GM12878 (cell line): ENCODE measurements around the gene BSPRY. TPM values are rescaled to one million over a fixed set of nuclear protein-coding genes. Genes with fewer than 3 reads are reported as not detected.
A peak's percentile ranks its signal among the peaks of the same experiment; 100 is the strongest.

Source experiments
- ATAC-seq: fragments of 200-7000 bp; cut with Tn5 transposase; 3 replicates; pipeline ENCODE4 v1.9.1; 2020; ENCODE audit warnings: mild to moderate bottlenecking, moderate library complexity
- BruUV-seq: library from RNA; stranded (reverse); fragments of 400-500 nt; replicated peaks from 2 replicates; lab custom pipeline; 2021; lab: Mats Ljungman, UMichigan
- CTCF ChIA-PET: fragments of 300-600 bp; sonication (Branson Sonifier 250); formaldehyde crosslinking; extraction: SDS; loops from one replicate; lab custom pipeline; 2021; ENCODE audit warnings: inconsistent platforms; lab: Yijun Ruan, JAX
- POLR2A ChIA-PET: fragments of 350-600 bp; formaldehyde crosslinking; extraction: SDS; loops from one replicate; lab custom pipeline; 2021; ENCODE audit warnings: inconsistent platforms; lab: Charles Lee
- RAD21 ChIA-PET: fragments of 300-600 bp; sonication (Branson Sonifier 250); formaldehyde crosslinking; loops from one replicate; lab custom pipeline; 2023; ENCODE audit warnings: antibody characterized with exemption; ENCODE audit not compliant: unreplicated experiment; lab: Charles Lee
- SMC1A ChIA-PET: fragments of 300-600 bp; sonication (Branson Sonifier 250); formaldehyde crosslinking; loops from one replicate; lab custom pipeline; 2023; ENCODE audit not compliant: unreplicated experiment, uncharacterized antibody; lab: Charles Lee
- DNase-seq: peaks from one replicate; pipeline ENCODE4 v3.0.0-alpha.2; 2011; ENCODE audit warnings: low read depth, low spot score
- FAIRE-seq: peaks from 3 replicates; lab custom pipeline; 2011; peaks lifted over from hg19 to GRCh38; lab: Jason Lieb, UNC
- H2AFZ ChIP-seq: 2 replicates; pipeline ENCODE4 v1.6.0; 2011; ENCODE audit warnings: low read depth, low read length, control low read depth; ENCODE audit not compliant: control insufficient read depth
- H3K27ac ChIP-seq: 2 replicates; pipeline ENCODE4 v1.5.1; 2011; ENCODE audit warnings: control low read depth; ENCODE audit not compliant: control insufficient read depth, insufficient read depth
- H3K27me3 ChIP-seq, 2 experiments: replicated peaks in 1 of 2; 2 replicates each; pipeline versions ENCODE4 v1.6.0 to v1.6.1; 2011; ENCODE audit warnings: low read length in 1 of 2; ENCODE audit not compliant: control insufficient read depth in 2 of 2, insufficient read depth in 2 of 2
- H3K36me3 ChIP-seq, 2 experiments: 2 replicates each; pipeline ENCODE4 v1.5.1; 2011; ENCODE audit warnings: low read length in 1 of 2; ENCODE audit not compliant: control insufficient read depth in 2 of 2, insufficient read depth in 2 of 2
- H3K4me1 ChIP-seq: 2 replicates; pipeline ENCODE4 v1.6.1; 2011; ENCODE audit warnings: mild to moderate bottlenecking, low read length, moderate library complexity, mixed read lengths; ENCODE audit not compliant: control insufficient read depth, insufficient read depth
- H3K4me2 ChIP-seq: 2 replicates; pipeline ENCODE4 v1.6.0; 2011; ENCODE audit warnings: control low read depth; ENCODE audit not compliant: control insufficient read depth, insufficient read depth
- H3K4me3 ChIP-seq: fragments of 200-600 bp; sonication (generic); 2 replicates; pipeline ENCODE4 v1.5.1; 2016
- H3K79me2 ChIP-seq: 2 replicates; pipeline ENCODE4 v1.6.0; 2011; ENCODE audit warnings: low read length; ENCODE audit not compliant: control insufficient read depth, insufficient read depth
- H3K9ac ChIP-seq: 2 replicates; pipeline ENCODE4 v1.8.0; 2011; ENCODE audit warnings: low read length, control low read depth, mixed read lengths; ENCODE audit not compliant: control insufficient read depth, insufficient read depth
- H3K9me3 ChIP-seq: replicated peaks from 3 replicates; pipeline ENCODE4 v1.5.1; 2011; ENCODE audit warnings: mild to moderate bottlenecking, low read length; ENCODE audit not compliant: control insufficient read depth, insufficient read depth
- H4K20me1 ChIP-seq: 2 replicates; pipeline ENCODE4 v1.6.0; 2011; ENCODE audit not compliant: control insufficient read depth, insufficient read depth
- BHLHE40 ChIP-seq, 2 experiments: fragments of 450-650 bp in 1 of 2; IDR thresholded peaks; 2 replicates each; pipeline ENCODE4 v1.6.1; 2011 to 2017; ENCODE audit warnings: low read depth in 2 of 2, borderline replicate concordance in 1 of 2, improper control_type of control experiment in 1 of 2, low read length in 1 of 2, mild to moderate bottlenecking in 1 of 2
- BRCA1 ChIP-seq: IDR thresholded peaks from 2 replicates; pipeline ENCODE4 v1.6.1; 2011; ENCODE audit warnings: low read depth, low read length, improper control_type of control experiment
- CBFB ChIP-seq: IDR thresholded peaks from 2 replicates; pipeline ENCODE4 v1.6.1; 2016; ENCODE audit warnings: antibody characterized with exemption, low read depth
- CBX3 ChIP-seq: fragments of 200-600 bp; sonication (generic); IDR thresholded peaks from 2 replicates; pipeline ENCODE4 v1.6.1; 2016; ENCODE audit warnings: low read depth, borderline replicate concordance
- CBX5 ChIP-seq: sonication (generic); IDR thresholded peaks from 2 replicates; pipeline ENCODE4 v1.6.1; 2016; ENCODE audit warnings: low read depth, moderate library complexity, mild to moderate bottlenecking, inconsistent platforms
- CHD4 ChIP-seq: fragments of 200-600 bp; sonication (generic); IDR thresholded peaks from 2 replicates; pipeline ENCODE4 v1.6.1; 2016; ENCODE audit warnings: mild to moderate bottlenecking
- EGR1 ChIP-seq, 2 experiments: IDR thresholded peaks; 1 replicate in 1 of 2; 2 replicates in 1 of 2; pipeline ENCODE4 v1.6.1; 2011 to 2012; ENCODE audit warnings: low read depth in 2 of 2, low read length in 2 of 2, borderline replicate concordance in 1 of 2, mild to moderate bottlenecking in 1 of 2, moderate library complexity in 1 of 2
- EZH2 ChIP-seq: IDR thresholded peaks from 2 replicates; pipeline ENCODE4 v1.6.1; 2012; ENCODE audit warnings: low read depth, mild to moderate bottlenecking, control low read depth, inconsistent platforms, low read length, borderline replicate concordance; ENCODE audit not compliant: control insufficient read depth
- FOXM1 ChIP-seq: IDR thresholded peaks from 2 replicates; pipeline ENCODE4 v1.6.1; 2012; ENCODE audit warnings: low read depth, mild to moderate bottlenecking, inconsistent platforms, low read length, moderate library complexity
- IRF4 ChIP-seq: IDR thresholded peaks from 2 replicates; pipeline ENCODE4 v1.6.1; 2011; ENCODE audit warnings: low read depth, low read length
- MYB ChIP-seq: fragments of 150-350 bp; IDR thresholded peaks from 2 replicates; pipeline ENCODE4 v1.6.1; 2014; ENCODE audit warnings: mild to moderate bottlenecking, low read depth, low read length, borderline replicate concordance
- NFIC ChIP-seq: IDR thresholded peaks from 2 replicates; pipeline ENCODE4 v1.6.1; 2012; ENCODE audit warnings: low read depth, mild to moderate bottlenecking, inconsistent platforms, low read length, moderate library complexity
- POLR2A ChIP-seq: IDR thresholded peaks from 2 replicates; pipeline ENCODE4 v1.6.1; 2011; ENCODE audit warnings: low read depth, mild to moderate bottlenecking, low read length
- RCOR1 ChIP-seq: conservative IDR thresholded peaks from 2 replicates; pipeline ENCODE4 v1.6.1; 2012; ENCODE audit warnings: low read depth, low read length, improper control_type of control experiment
- SIN3A ChIP-seq: IDR thresholded peaks from 2 replicates; pipeline ENCODE4 v1.6.1; 2012; ENCODE audit warnings: low read depth, low read length, improper control_type of control experiment
- SMC3 ChIP-seq: IDR thresholded peaks from 2 replicates; pipeline ENCODE4 v1.6.1; 2011; ENCODE audit warnings: low read length, improper control_type of control experiment, borderline replicate concordance
- STAT1 ChIP-seq: fragments of 450-650 bp; conservative IDR thresholded peaks from 2 replicates; pipeline ENCODE4 v1.6.1; 2014; ENCODE audit warnings: antibody characterized with exemption, mild to moderate bottlenecking
- ZNF24 ChIP-seq: fragments of 450-650 bp; IDR thresholded peaks from 2 replicates; pipeline ENCODE4 v1.6.1; 2017; ENCODE audit warnings: antibody characterized with exemption, mild to moderate bottlenecking
- ZNF274 ChIP-seq: IDR thresholded peaks from one replicate; pipeline ENCODE4 v1.8.0; 2011; ENCODE audit not compliant: insufficient read length, insufficient read depth
- WGBS: methylation state at CpG from one replicate; pipeline ENCODE4 v1.1.6; 2016; ENCODE audit warnings: low lambda C conversion rate; ENCODE audit not compliant: insufficient replicate concordance, insufficient coverage; ENCODE audit errors: missing lambda C conversion rate; 5-methylcytosine and 5-hydroxymethylcytosine counted together
- in situ Hi-C: fragments of 300-500 bp; cut with MboI; formaldehyde crosslinking; loops from 9 replicates; pipeline ENCODE4 v1.14.3; 2018; ENCODE audit warnings: mixed read lengths
- intact Hi-C: fragments of 100-400 bp; cut with micrococcal nuclease; formaldehyde crosslinking; loops from one replicate; pipeline ENCODE4 v1.14.2; 2022; ENCODE audit not compliant: unreplicated experiment
- polyA plus RNA-seq, 11 experiments: library from polyadenylated mRNA; depleted of rRNA in 4 of 11; unstranded in 6 of 11; stranded (reverse) in 5 of 11; fragments of >200 nt; fragmentation: Nextera tagmentation in 4 of 11; fragmentation: Illumina TruSeq in 1 of 11; extraction: Ambion mirVana in 4 of 11; extraction: Trizol in 1 of 11; gene quantifications; 1 replicate in 1 of 11; 2 replicates in 10 of 11; pipeline versions ENCODE4 v1.2.1 to v1.2.3, GENCODE V29; 2011 to 2016; ENCODE audit warnings: inconsistent platforms in 2 of 11, missing spikeins in 2 of 11, low read depth in 1 of 11
- total RNA-seq, 4 experiments: library from RNA; depleted of rRNA in 3 of 4; stranded (reverse); fragments of >200 nt in 3 of 4; fragmentation: Illumina TruSeq in 1 of 4; extraction: Trizol in 1 of 4; gene quantifications; 2 replicates each; pipeline versions ENCODE4 v1.2.1 to v1.2.3, GENCODE V29; 2013 to 2021
- TF ChIP-seq, protein P1 (sequence below): IDR thresholded peaks from 2 replicates; pipeline ENCODE4 v1.6.1; 2012; ENCODE audit warnings: mild to moderate bottlenecking, low read depth, low read length

BSPRY gene
- total and polyA plus RNA-seq, 10 of the 15 experiments (the other 5 are each of a cell fraction or from before 2014, with no cell fraction given), result 0.45 to 6.3 (median 4.1) TPM

DNA sequence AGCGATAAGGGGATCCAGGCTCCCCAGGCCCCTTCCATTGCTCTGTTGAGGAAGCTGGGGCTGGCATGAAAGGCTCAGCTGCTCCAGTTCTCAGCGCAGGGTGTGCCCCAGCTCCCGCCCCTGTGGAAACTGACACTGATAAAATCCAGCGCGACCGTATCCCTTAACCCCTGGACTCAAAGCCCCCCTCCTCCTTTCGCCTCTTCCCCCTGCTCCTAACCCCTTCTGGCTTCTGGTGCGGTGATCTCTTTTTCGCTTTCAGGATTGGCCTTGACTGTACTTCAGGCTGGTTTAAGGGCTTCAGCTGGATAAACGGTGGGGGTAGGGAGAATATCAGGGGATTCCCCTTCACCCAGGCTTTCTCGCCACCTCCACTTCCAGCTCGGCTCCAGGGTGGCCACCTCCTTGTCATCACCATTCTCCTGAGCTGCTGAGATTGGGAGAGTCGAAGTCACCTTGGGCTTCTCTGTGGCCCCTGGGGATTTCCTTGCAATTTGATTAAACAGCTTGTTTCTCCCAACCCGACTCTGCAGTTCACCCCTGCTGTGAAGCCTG, 843 bp downstream of the BSPRY start:
- ChIA-PET CTCF (interaction anchor here (1.1 to 2.6 kb wide), 10 partner anchors 8 to 232 kb away, joined by 3 to 12 read pairs (median 4); partner anchors contain the start of genes ALAD, CDC26, PRPF4 and WDR31), POLR2A (interaction anchor here (1.1 to 1.7 kb wide), 4 partner anchors 9 to 60 kb away, joined by 3 to 5 read pairs (median 4); partner anchors contain the start of genes HDHD3 and POLE3), RAD21 (interaction anchor here (0.9 to 1.5 kb wide), 2 partner anchors 10 to 51 kb away, joined by 3 read pairs; partner anchors contain the start of genes ALAD and WDR31), SMC1A (interaction anchor here (0.9 to 1.6 kb wide), 4 partner anchors 8 to 162 kb away, joined by 3 to 7 read pairs (median 5); partner anchors contain the start of genes ALAD and WDR31)
- Histone ChIP-seq H3K79me2 (no peaks in the 10 kb centered on the region), H3K9me3 (no peaks in the 10 kb centered on the region), H3K9ac (peak overlapping the region; percentile 60), H3K4me2 (peak overlapping the region; percentile 97), H3K4me3 (peak overlapping the region; percentile 66; the same call in 1 of the 2 replicates), H3K4me1 (peaks cover 19% of the 10 kb centered on the region), H3K27ac (peak overlapping the region; percentile 33; the same call in 1 of the 2 replicates), H3K36me3 (no peaks in the 10 kb centered on the region), H4K20me1 (no peaks in the 10 kb centered on the region), H3K27me3 (no peaks in the 10 kb centered on the region; a peak in 2 of 4 replicates), H2AFZ (peak overlapping the region; percentile 66)
- in situ Hi-C loops, result no loop called here
- no peak for FAIRE-seq
- TF ChIP-seq CBX5, result no peak
- TF ChIP-seq RCOR1, result no peak
- no peak for TF ChIP-seq POLR2A
- TF ChIP-seq, protein P1, sequence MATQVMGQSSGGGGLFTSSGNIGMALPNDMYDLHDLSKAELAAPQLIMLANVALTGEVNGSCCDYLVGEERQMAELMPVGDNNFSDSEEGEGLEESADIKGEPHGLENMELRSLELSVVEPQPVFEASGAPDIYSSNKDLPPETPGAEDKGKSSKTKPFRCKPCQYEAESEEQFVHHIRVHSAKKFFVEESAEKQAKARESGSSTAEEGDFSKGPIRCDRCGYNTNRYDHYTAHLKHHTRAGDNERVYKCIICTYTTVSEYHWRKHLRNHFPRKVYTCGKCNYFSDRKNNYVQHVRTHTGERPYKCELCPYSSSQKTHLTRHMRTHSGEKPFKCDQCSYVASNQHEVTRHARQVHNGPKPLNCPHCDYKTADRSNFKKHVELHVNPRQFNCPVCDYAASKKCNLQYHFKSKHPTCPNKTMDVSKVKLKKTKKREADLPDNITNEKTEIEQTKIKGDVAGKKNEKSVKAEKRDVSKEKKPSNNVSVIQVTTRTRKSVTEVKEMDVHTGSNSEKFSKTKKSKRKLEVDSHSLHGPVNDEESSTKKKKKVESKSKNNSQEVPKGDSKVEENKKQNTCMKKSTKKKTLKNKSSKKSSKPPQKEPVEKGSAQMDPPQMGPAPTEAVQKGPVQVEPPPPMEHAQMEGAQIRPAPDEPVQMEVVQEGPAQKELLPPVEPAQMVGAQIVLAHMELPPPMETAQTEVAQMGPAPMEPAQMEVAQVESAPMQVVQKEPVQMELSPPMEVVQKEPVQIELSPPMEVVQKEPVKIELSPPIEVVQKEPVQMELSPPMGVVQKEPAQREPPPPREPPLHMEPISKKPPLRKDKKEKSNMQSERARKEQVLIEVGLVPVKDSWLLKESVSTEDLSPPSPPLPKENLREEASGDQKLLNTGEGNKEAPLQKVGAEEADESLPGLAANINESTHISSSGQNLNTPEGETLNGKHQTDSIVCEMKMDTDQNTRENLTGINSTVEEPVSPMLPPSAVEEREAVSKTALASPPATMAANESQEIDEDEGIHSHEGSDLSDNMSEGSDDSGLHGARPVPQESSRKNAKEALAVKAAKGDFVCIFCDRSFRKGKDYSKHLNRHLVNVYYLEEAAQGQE, result no peak
- no peak; the same call in 1 of the 2 replicates for TF ChIP-seq CHD4
- TF ChIP-seq SMC3, result no peak
- no peak for TF ChIP-seq EGR1 (IDR thresholded peaks at IDR 0.05; ENCODE audit: borderline replicate concordance in 1 of 2, low read depth in 2 of 2, low read length in 2 of 2)
- no peak for TF ChIP-seq IRF4
- TF ChIP-seq STAT1, result no peak
- TF ChIP-seq MYB, result no peak
- no peak for TF ChIP-seq ZNF274
- TF ChIP-seq SIN3A, result no peak
- TF ChIP-seq EZH2, result no peak
- no peak for TF ChIP-seq CBX3
- no peak for TF ChIP-seq ZNF24
- TF ChIP-seq BRCA1, result no peak
- no peak for TF ChIP-seq FOXM1
- TF ChIP-seq BHLHE40 (IDR thresholded peaks at IDR 0.05; ENCODE audit: borderline replicate concordance in 1 of 2, low read depth in 2 of 2, low read length in 1 of 2), result no peak
- TF ChIP-seq CBFB, result no peak
- TF ChIP-seq NFIC, result no peak
- no peak for DNase-seq
- 18% methylated on average over 14 of the region's 14 CpGs for WGBS
- BruUV-seq, result no TSS peak
- peak; percentile 22 for ATAC-seq
- intact Hi-C loops, result no loop called here
